Measurements from ENCODE around the gene PAX3.

The PAX3 gene

DNA sequence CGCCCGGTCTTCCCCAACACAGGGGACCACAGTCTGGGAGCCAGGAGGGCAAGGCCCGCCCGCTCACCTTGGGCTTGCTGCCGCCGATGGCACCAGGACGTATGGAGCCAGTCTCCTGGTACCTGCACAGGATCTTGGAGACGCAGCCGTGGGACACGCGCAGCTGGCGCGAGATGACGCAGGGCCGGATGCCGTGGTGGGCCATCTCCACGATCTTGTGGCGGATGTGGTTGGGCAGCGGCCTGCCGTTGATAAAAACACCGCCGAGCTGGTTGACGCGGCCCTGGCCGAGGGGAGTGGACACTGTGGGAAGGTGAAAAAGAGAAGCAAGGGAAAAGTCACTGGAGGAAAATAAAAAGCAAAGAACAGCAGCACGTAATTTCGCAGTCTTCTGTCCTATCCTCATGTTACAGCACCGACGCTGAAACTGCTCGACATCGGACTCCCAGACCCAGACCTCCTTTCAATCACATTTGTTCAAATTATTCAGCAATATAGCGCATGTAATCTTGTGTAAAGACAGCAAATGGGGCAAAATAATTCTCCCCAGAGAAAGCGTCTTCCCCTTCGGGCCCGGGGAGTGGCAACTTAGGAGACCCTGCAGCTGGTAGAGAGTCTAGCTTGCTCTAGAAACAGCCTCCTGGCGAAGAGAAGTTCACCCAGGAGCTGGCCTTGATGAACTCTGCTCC is 1.7 kb downstream of the PAX3 start:
- no peak for DNase-seq (ENCODE audit: low read depth in 2 of 2, low spot score in 1 of 2)

DNA sequence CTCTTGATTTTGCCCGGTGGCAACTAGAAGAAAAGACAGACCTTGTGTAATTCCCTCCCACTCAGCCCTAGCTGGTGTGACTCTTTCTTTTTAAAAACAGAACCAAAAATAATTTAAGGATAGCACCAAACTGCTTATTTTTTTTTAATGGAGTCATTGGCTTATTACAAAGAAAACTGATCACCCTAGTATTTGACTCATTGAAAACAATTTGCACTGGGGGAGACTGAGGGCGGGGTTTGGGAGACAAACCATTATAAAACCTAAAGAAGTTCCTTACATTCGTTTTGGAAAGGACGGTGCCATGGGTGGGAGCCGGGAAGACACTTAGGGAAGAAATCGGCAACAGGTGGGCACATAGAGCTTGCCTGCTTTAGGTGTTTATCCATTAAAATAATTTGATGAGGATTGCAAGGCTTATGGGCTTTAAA is 2.5 kb downstream of the PAX3 start:
- DNase-seq (ENCODE audit: low read depth in 2 of 2, low spot score in 1 of 2): no peak

GRCh38 chr2:222295368-222296062 is 3.3 kb downstream of the PAX3 start:
- no peak for DNase-seq (ENCODE audit: low read depth in 2 of 2, low spot score in 1 of 2)

DNA sequence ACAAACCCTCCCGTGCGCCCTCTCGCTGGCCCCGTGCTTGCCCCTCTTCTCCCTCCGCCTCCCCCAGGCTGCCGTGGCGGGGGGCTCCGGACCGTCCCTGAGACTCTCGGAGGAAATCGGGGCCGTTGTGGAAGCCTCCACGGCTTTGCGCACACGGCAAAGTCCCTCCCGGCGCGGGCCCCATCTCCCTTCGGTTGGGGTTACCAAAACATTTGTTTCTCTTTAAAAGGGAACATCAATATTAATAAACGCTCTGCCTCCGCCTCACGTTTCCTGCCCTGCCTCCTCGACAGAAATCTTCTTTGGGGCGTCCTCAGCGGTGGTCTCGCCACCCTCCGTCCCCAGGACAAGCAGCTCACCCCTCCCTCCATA is 3.8 kb downstream of the PAX3 start:
- DNase-seq (ENCODE audit: low read depth in 2 of 2, low spot score in 1 of 2): no peak

GRCh38 chr2:222293660-222294630 is 4.9 kb downstream of the PAX3 start:
- no peak for DNase-seq (ENCODE audit: low read depth in 2 of 2, low spot score in 1 of 2)

GRCh38 chr2:222292149-222293134 is 6.4 kb downstream of the PAX3 start:
- DNase-seq (ENCODE audit: low read depth in 2 of 2, low spot score in 1 of 2): no peak

- no peak for DNase-seq (ENCODE audit: low read depth in 2 of 2, low spot score in 1 of 2)
Observed at GRCh38 chr2:222291485-222291841, 7.3 kb downstream of the PAX3 start.

DNA sequence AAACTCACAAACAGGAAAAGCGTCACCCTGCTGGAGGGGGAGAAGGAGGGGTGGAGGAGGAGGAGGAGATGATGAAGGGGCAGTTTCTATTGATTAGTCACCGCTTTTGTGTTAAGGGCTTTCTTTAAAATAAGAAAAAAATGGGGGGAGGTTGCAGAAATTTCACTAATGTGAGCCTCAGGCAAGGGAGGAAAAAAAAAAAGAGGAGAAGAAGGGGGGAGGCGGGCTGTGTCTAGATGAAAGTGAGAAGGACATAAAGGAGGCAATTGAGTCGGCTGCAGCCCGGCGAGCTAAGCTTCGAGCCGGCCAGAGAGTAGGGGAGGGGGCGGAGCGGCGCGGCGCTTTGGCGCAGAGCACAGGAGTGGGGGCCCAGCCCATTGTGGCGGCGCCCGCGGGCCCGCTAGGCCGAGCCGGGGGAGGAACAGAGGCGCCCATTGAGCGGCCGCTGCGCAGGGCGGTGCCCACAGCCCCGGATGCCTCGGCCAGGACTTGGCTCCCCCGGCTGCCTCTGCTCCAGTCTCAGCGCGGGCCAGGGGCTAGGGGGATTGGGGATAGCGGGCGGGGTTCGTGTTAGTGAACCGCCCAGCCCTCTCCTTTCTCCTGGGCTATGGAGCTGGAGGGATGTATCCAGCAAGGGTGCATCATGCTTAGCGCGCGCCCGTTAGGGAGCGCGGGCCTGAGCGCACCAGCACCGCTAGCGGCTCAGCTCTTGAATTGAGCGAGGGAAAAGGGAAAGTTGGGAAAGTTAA is 7.9 kb downstream of the PAX3 start:
- DNase-seq (ENCODE audit: low read depth in 2 of 2, low spot score in 1 of 2): no peak

DNA sequence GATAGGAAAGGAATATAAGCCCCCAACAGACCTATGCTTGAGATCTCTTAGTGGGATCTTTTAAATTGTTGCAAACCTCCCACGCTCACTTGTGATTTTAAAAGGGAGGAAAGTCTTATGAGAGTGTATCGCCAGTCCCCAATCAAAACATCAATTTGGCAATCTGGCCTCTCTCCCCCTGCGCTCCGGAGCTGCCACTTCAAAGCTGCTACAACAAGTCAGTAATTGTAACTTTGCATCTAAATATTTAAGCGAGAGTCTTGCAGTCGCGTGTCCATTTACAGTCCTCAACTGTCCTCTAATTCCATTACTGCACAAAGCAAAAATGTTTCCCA is 8.4 kb downstream of the PAX3 start:
- no peak for DNase-seq (ENCODE audit: low read depth in 2 of 2, low spot score in 1 of 2)

DNA sequence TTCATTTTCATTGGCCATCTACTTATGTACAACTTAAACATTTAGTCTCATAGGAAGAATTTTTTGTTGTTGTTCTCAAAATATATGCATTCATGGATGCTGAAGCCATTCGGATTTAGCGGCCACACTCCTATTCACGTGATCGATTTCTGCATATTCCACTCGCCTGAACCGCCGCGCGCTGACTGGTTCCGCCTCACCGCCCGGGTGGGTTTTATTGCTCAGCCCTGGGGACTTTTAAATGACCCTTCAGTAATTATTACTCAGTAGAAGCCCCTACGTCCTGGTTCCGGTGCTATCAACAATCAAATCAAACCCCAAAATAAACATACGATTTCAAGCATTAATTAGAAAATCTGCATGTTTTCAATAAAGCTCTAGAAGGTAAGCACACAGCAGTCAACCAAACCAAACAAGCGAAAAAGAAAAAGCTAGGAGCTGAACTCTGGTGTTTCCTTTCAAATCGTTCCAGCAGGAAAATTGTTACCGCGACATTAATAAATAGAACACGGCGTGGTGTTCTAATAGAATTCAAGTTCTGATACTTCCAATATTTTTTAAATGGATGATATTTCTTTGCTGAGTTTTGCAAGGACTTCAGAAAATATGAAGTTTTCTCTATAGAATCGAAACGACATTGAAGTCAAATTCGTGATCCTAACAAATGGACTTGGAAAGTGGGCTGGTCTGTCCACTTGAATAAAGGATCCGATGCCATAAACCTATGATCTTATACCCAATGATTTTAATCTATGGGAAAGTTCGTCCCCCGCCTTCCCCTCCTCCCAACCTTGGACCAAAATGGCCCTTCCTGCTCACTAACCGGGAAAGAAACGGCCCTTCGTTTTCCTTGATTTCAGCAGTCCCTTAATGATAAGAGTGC is 9.3 kb downstream of the PAX3 start:
- DNase-seq (ENCODE audit: low read depth in 2 of 2, low spot score in 1 of 2): no peak

DNA sequence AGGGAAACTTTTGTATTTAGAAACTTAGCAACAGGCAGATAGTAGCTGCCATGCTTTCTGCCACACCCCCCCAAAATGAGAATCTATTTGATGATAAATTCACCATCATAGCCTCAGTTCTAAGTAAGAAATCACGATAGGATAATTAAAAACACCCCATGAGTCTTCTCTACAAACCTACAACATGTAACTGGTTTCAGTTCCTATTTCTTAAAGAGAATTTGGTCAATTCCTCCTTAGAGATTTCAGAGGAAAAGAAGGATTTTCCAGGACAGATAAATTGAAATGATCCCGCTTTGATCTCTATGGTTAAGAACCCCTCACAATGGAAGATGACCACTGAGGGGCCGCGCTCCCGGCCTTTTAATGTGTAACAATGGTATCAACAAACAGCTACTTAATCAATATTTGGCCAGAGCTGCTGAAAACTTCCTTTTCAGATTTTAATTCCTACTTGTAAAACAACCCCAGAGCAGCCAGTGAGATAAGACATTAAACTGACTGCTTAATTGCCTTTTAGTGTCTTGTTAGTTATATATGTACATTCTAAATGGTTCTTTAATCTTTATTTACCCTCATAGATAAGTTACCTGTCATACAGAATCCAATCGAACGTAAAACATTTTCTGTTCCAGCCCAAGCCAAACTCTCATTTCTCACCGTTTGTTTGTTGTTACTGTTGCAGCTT is 10.1 kb downstream of the PAX3 start:
- DNase-seq (ENCODE audit: low read depth in 2 of 2, low spot score in 1 of 2): no peak

DNA sequence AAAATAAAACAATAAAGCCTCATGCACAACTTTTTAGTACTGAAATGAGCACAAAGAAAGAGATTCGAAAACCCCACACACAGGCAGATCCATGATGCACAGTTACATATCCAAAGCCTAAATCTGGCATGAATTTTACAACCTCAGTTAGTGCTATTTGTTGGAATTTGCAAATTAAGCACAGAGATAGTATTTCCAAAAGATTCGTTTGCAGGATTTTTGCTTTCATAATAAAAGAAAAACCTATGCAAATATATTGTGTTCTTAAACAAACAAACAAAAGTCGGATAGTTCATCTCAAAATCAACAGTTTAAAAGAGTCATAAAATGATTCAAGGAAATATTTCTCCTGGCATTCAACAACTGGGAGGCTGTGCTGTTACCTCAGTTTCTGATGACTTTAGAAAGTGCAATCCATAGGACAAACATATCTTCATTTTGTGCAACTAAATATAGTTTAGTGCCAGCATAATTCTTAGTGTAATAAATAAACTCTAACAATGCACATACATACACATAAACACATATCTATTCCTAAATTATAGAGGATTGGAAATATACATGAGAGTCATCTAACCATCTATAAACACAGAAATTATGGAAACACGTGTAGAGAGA is 10.8 kb downstream of the PAX3 start:
- no peak for DNase-seq (ENCODE audit: low read depth in 2 of 2, low spot score in 1 of 2)

GRCh38 chr2:222284466-222284865 is 14.3 kb downstream of the PAX3 start:
- no peak for DNase-seq (ENCODE audit: low read depth in 2 of 2, low spot score in 1 of 2)

GRCh38 chr2:222283634-222284033 is 15.2 kb downstream of the PAX3 start:
- DNase-seq (ENCODE audit: low read depth in 2 of 2, low spot score in 1 of 2): no peak

DNA sequence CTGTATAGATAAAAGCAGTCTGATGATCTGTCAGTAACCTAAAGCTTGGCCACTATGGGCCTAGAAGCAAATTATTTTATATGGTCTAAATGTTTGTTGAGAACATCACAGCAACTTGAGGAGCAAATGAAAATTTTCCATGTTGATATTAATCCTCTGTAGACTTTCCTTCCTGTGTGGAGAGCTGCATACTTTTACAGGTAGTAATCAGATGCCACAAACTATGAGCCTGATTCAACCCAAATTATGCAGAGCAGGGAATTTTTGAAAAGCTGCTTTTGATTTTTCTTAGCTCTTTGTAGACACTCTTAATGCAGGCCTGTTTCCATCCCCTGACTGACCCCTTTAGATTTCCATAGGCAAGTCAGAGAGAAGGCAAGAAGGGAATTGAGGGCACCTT is 17.3 kb downstream of the PAX3 start:
- DNase-seq (ENCODE audit: low read depth in 2 of 2, low spot score in 1 of 2): no peak

- DNase-seq (ENCODE audit: low read depth in 2 of 2, low spot score in 1 of 2): no peak
Observed at GRCh38 chr2:222280795-222281194, 18.0 kb downstream of the PAX3 start.

DNA sequence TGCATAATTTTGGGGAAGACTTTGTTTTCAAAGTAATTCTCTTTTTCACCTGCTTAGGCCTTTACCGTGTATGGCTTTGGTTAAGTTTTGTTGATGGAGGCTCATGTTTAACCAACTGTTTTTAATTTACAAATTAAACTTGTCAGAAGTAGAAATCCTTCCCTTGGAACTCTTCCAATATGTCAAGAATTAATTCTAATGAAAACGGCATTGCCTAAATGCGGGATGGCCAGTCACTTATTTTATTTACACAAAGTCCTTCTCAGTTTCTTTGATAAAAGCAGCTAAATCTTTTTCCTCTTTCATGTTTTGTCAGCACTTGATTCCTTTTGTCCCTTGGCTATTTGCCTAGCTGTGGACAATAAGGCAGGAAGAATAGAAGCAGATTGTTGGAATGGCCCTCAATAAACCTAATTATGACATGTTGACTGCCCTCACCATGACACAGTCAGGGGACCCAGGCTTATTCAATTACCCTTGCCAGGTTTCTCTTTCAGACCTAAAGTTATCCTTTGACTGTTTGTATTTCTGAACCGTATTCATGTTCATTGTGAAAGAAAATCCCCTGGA is 26.3 kb downstream of the PAX3 start:
- DNase-seq (ENCODE audit: low read depth in 2 of 2, low spot score in 1 of 2): no peak

- DNase-seq (ENCODE audit: low read depth in 2 of 2, low spot score in 1 of 2): no peak
Observed at GRCh38 chr2:222271854-222272253, 26.9 kb downstream of the PAX3 start.

Measured in stimulated activated CD8-positive, alpha-beta memory T cell treated with anti-CD3 and anti-CD28 coated beads, Interleukin-4, amount 100 ng/mL, for 1 hour (primary cell).